ENCODE data around the gene IFNGR1.

DNA sequence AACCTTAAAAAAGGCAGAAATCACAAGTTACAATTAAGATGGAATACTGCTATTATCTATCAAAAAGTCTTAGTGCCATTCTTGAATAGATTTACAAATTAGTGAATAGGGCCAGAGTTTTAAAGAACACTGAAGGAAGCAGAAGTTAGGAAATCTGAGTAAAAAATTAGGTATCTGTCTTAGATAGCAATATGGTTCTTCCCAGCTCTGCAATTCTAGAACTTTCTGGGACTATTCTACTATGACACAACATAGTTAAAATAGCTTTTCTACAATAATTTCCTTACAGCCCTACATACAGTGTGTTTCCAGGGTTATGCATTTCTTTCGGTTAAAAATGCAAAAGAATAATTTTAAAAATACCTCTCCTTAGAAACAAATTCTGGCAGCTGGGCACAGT lies 18.2 kb downstream of the IFNGR1 start:
- TF ChIP-seq, protein P1, sequence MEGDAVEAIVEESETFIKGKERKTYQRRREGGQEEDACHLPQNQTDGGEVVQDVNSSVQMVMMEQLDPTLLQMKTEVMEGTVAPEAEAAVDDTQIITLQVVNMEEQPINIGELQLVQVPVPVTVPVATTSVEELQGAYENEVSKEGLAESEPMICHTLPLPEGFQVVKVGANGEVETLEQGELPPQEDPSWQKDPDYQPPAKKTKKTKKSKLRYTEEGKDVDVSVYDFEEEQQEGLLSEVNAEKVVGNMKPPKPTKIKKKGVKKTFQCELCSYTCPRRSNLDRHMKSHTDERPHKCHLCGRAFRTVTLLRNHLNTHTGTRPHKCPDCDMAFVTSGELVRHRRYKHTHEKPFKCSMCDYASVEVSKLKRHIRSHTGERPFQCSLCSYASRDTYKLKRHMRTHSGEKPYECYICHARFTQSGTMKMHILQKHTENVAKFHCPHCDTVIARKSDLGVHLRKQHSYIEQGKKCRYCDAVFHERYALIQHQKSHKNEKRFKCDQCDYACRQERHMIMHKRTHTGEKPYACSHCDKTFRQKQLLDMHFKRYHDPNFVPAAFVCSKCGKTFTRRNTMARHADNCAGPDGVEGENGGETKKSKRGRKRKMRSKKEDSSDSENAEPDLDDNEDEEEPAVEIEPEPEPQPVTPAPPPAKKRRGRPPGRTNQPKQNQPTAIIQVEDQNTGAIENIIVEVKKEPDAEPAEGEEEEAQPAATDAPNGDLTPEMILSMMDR (IDR thresholded peaks at IDR 0.05), result no peak
- no peak for TF ChIP-seq ZFX (IDR thresholded peaks at IDR 0.05; ENCODE audit: borderline replicate concordance)
